ENCODE measurements around the gene RERE. TPM values are rescaled to one million over a fixed set of nuclear protein-coding genes. Genes with fewer than 3 reads are reported as not detected.

The RERE gene
- total RNA-seq, 1 donor from 2014 or later = 19.2 TPM

- TF ChIP-seq CTCF (IDR thresholded peaks at IDR 0.05; ENCODE audit: insufficient read depth, low read length, severe bottlenecking) = no peak
- H3K27me3 ChIP-seq (ENCODE audit: control insufficient read depth, insufficient read depth, low read length) = no peaks in the 10 kb centered on the region
- peaks cover 3% of the 10 kb centered on the region for H3K36me3 ChIP-seq (ENCODE audit: control insufficient read depth, insufficient read depth, low read length)
- FAIRE-seq = peak; percentile 23
- DNase-seq (ENCODE audit: low read depth) = peak; percentile 74
- peak overlapping the region; percentile 74 for H3K4me3 ChIP-seq (ENCODE audit: low read depth, low read length)
These were observed 392.8 kb downstream of the RERE start for GRCh38 chr1:8424539-8425116.

- DNase-seq (ENCODE audit: low read depth) = peak; percentile 58
- peak; percentile 18 for TF ChIP-seq CTCF (IDR thresholded peaks at IDR 0.05; ENCODE audit: insufficient read depth, low read length, severe bottlenecking)
- Histone ChIP-seq H3K4me3 (ENCODE audit: low read depth, low read length) (peak overlapping the region; percentile 74), H3K27me3 (ENCODE audit: control insufficient read depth, insufficient read depth, low read length) (no peaks in the 10 kb centered on the region), H3K36me3 (ENCODE audit: control insufficient read depth, insufficient read depth, low read length) (peaks cover 3% of the 10 kb centered on the region)
- no peak for FAIRE-seq
These were observed 393.5 kb downstream of the RERE start for GRCh38 chr1:8423692-8424538.

GRCh38 chr1:8423269-8423691 is 394.2 kb downstream of the RERE start:
- DNase-seq (ENCODE audit: low read depth) (no peak), FAIRE-seq (no peak)
- no peak for TF ChIP-seq CTCF (IDR thresholded peaks at IDR 0.05; ENCODE audit: insufficient read depth, low read length, severe bottlenecking)
- no peaks in the 10 kb centered on the region for H3K27me3 ChIP-seq (ENCODE audit: control insufficient read depth, insufficient read depth, low read length)
- H3K36me3 ChIP-seq (ENCODE audit: control insufficient read depth, insufficient read depth, low read length) = peaks cover 3% of the 10 kb centered on the region
- peak overlapping the region; percentile 74 for H3K4me3 ChIP-seq (ENCODE audit: low read depth, low read length)

GRCh38 chr1:8422510-8423268 is 394.8 kb downstream of the RERE start:
- DNase-seq (ENCODE audit: low read depth) (peak; percentile 26), FAIRE-seq (no peak)
- H3K36me3 ChIP-seq (ENCODE audit: control insufficient read depth, insufficient read depth, low read length) = peaks cover 3% of the 10 kb centered on the region
- no peaks in the 10 kb centered on the region for H3K27me3 ChIP-seq (ENCODE audit: control insufficient read depth, insufficient read depth, low read length)
- TF ChIP-seq CTCF (IDR thresholded peaks at IDR 0.05; ENCODE audit: insufficient read depth, low read length, severe bottlenecking) = no peak
- peak overlapping the region; percentile 74 for H3K4me3 ChIP-seq (ENCODE audit: low read depth, low read length)

DNA sequence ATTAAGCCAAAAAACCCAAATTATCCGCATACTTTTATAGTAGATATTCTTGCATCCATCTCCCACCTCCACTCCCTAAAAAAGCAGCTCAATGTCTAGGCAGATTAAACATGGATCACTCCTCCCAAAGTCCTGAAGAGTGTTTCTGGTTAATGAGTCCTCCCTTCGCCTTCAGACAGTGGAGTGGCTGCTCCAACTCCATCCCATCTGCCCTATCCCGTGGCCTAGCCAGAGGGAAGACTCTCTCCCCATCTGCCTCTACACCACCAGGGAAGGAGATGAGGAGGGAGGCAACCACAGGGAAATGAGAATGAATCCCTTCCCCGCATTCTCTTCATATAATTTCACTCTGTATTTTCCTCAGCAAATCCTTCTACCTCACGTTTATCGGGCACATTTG is 395.7 kb downstream of the RERE start:
- Histone ChIP-seq H3K27me3 (ENCODE audit: control insufficient read depth, insufficient read depth, low read length) (no peaks in the 10 kb centered on the region), H3K36me3 (ENCODE audit: control insufficient read depth, insufficient read depth, low read length) (peaks cover 3% of the 10 kb centered on the region), H3K4me3 (ENCODE audit: low read depth, low read length) (no peak overlapping the region)
- FAIRE-seq (no peak), DNase-seq (ENCODE audit: low read depth) (no peak)
- no peak for TF ChIP-seq CTCF (IDR thresholded peaks at IDR 0.05; ENCODE audit: insufficient read depth, low read length, severe bottlenecking)

Measured in bronchial epithelial cell (primary cell).